GM18868 (cell line): ENCODE data around the gene CCNY.
A peak's percentile ranks its signal among the peaks of the same experiment; 100 is the strongest.
"Not testable (repeated sequence)": the region's sequence is repeated elsewhere in the genome, so short reads cannot be mapped to it uniquely, and the experiment has no call there.

Experiments used
- ATAC-seq: cut with Tn5 transposase; IDR thresholded peaks from one replicate; pipeline ENCODE4 v1.9.1; 2021; ENCODE audit warnings: mild to moderate bottlenecking, moderate library complexity; ENCODE audit not compliant: unreplicated experiment

CCNY gene

DNA sequence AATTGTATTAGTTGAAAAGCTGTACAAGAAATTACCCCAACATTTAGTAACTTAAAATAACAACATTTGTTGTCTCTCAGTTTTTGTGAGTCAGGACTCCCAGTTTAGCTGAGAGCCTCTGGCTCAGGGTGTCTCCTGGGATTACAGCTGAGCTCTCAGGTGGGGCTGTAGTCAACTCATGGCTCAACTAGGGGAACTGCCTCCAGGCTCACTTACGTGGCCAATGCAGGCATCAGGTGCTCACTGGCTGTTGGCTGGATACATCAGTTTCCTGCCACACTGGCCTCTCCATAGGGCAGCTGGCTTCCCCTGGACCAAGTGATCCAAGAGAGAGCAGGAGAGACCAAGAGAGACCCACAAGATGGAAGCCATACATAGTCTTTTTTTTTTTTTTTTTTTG, 17.5 kb downstream of the CCNY start:
- ATAC-seq: peak; percentile 60

DNA sequence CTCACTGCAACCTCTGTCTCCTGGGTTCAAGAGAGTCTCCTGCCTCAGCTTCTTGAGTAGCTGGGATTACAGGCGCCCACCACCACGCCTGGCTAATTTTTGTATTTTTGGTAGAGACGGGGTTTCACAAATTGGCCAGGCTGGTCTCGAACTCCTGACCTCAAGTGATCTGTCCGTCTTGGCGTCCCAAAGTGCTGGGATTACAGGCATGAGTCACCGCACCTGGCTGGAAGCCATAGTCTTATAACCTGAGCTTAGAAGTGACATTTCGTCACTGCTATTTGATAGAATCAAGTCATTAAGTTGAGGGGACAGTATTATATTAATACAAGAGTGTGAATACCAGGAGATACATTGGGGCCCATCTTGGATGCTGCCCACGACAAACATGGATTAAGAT, 17.9 kb downstream of the CCNY start:
- ATAC-seq: not testable (repeated sequence)

- peak; percentile 73 for ATAC-seq
These were observed 19.8 kb downstream of the CCNY start for GRCh38 chr10:35355971-35356724.

- ATAC-seq: no peak
These were observed 20.4 kb downstream of the CCNY start for GRCh38 chr10:35356725-35357092.

DNA sequence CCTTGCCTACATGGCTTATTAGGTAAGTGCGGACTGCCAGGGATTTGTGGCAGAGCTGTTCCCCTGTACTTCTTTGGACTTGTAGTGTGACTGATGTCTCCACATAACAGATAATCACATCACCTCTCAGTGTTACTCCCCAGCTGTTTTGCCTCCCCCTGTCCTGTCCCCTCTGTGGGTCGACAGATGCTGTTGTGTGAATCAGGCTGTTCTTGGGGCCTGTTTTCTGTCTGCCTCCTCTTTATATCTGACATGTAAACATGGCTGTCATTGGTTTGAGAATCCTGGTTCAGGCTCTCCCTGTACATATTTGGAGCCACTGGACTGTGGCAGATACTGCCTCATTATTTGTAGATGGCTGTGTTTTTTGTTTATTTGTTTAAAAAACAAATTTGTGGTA, 22.7 kb downstream of the CCNY start:
- no peak for ATAC-seq

DNA sequence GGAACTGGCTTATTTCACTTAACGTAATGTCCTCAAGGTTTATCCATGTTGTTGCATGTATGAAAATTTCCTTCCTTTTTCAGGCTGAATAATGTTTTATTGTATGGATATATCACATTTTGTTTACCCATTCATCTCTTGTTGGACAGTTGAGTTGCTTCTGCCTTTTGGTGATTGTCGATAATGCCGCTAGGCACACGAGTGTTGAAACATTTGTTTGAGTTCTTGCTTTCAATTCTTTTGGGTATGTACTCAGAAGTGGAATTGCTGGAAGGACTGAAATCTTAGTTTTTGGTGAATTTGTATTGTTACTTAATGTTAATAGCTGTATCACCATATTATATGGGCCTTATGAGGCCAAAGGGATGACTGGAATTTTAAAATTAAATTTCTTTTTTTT, 23.6 kb downstream of the CCNY start:
- no peak for ATAC-seq

DNA sequence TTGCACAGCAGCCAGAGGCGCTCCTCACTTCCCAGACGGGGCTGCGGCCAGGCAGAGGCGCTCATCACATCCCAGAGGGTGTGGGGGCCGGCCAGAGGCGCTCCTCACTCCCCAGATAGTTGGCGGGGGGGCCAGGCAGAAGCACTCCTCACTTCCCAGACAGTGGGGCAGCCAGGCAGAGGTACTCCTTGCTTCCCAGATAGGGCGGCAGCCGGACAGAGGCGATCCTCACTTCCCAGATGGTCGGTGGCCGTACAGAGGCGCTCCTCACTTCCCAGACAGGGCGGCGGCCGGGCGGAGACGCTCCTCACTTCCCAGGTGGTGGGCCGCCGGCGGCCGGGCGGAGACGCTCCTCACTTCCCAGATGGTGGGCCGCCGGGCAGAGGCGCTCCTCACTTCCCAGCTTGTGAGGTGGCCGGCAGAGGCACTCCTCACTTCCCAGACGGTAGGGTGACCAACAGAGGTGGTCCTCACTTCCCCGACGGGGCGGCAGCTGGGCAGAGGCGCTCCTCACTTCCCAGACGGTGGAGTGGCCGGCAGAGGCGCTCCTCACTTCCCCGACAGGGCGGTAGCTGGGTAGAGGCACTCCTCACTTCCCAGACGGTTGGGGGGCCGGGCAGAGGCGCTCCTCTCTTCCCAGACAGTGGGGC, 26.5 kb downstream of the CCNY start:
- no peak for ATAC-seq

GRCh38 chr10:35363587-35363986, 27.3 kb downstream of the CCNY start:
- no peak for ATAC-seq

- no peak for ATAC-seq
These were observed 28.5 kb downstream of the CCNY start for GRCh38 chr10:35364808-35365207.

GRCh38 chr10:35365994-35366393, 29.7 kb downstream of the CCNY start:
- ATAC-seq: no peak

GRCh38 chr10:35367107-35367859, 31.0 kb downstream of the CCNY start:
- no peak for ATAC-seq

- no peak for ATAC-seq
These were observed 31.7 kb downstream of the CCNY start for GRCh38 chr10:35367982-35368381.

DNA sequence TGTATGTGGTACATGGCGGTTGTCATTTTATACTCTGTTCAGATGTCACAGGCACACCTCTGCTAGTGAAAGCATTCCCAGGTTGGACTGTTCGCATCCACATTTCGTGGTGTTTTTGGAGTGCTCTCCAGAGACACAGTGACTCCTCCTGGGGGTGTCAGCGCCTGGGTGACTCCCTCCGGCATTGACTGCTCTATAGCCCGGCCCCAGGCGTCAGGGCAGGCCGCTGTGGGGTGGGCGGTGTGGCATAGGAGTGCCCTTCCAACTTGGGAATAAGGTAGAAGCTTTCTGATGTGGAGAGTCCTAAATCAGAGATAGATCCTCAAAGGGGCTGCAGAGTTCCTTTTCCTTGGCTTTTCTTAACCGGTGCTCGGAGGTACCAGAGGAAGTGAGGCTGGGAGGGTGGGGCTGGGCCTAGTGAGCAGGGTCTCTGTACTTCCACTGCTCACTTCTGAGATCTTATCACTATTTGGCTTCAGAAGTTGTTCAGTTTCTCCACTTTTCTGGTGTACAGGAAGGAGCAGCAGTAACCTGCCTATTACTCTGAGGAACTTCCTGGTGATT, 32.3 kb downstream of the CCNY start:
- no peak for ATAC-seq

DNA sequence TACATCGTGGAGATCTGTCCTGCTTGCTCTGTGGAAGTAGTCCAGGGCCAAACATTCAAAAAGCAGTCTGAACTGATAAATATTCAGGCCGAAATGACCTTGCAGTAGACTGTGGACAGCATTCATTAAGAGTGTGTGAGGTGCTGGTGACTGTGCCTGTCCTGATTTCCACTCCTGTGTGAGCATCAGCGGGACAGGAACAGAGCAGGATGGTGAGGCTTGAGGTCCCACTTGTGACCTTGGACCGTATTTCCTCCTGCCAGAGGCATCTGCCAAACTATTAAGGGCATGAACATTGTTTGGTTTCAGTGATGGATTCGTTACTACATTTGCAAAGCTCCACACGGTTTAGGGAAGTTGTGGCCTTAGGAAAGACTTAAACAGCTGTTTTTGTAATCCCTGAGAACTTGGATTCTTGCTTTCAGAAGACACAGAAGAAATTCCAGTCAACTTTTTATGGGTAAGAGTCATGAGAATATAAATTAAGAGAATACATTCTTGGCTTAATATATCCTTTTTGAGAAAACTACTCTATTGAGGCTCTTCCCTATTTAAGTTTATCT, 32.8 kb downstream of the CCNY start:
- no peak for ATAC-seq

GRCh38 chr10:35371731-35372130, 35.4 kb downstream of the CCNY start:
- no peak for ATAC-seq

DNA sequence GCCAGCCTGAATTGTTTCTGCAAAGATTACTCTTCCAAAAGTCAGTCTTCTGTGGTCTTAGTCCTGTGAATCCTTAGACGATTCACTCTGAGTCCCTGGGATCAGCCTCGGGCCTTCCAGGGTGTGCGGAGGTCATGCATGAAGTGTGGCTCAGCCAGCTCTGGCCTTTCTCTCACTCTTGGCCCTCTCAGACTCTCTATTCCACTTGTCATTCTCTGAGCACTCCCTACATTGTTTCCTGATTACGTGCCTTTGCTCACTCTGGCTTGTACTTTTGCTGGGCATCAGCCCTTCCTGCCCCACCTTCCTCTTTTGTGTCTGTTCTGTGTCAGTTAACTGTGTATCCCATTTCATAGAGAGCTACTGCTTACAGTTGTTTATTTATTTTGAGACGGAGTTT, 36.0 kb downstream of the CCNY start:
- no peak for ATAC-seq

DNA sequence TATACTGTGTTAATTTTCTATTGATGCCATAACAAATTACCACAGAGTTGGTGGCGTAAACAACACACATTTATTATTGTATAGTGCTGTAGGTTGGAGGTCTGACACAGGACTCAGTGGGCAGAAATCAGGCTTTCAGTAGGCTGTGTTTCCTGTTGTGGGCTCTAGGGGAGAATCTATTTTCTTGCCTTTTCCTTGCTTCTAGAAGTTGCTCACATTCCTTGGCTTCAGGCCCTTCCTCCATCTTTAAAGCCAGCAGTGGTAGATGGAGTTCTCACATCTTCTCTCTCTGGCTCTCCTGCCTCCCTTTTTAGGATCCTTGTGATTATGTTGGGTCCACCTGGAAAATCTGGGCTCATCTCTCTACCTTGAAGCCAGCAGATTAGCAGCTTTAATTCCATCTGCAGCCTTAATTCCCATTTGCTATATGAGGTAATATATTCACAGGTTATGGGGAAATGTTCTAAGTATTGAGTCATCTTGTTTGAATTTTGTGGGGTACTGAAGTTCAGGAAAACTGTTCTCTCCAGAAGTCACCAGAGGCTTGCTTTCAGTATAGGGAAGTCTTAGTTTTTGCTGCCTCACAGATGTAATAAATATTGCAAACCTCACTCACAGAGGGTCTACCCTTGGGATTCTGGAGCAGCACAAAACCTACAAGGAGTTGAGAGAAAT, 38.9 kb downstream of the CCNY start:
- no peak for ATAC-seq

- no peak for ATAC-seq
These were observed 40.9 kb downstream of the CCNY start for GRCh38 chr10:35377050-35377728.

- peak; percentile 32 for ATAC-seq
These were observed 42.4 kb downstream of the CCNY start for GRCh38 chr10:35378541-35379210.
